Dedifferentiated amniotic fluid mesenchymal stem cell (primary cell): ENCODE data around the gene ULBP2.
"Not testable (repeated sequence)": the region's sequence is repeated elsewhere in the genome, so short reads cannot be mapped to it uniquely, and the experiment has no call there.

Source experiments
- DNase-seq: peaks from one replicate; pipeline ENCODE4 v3.0.0-alpha.2; 2016; ENCODE audit errors: extremely low spot score

Gene ULBP2

DNA sequence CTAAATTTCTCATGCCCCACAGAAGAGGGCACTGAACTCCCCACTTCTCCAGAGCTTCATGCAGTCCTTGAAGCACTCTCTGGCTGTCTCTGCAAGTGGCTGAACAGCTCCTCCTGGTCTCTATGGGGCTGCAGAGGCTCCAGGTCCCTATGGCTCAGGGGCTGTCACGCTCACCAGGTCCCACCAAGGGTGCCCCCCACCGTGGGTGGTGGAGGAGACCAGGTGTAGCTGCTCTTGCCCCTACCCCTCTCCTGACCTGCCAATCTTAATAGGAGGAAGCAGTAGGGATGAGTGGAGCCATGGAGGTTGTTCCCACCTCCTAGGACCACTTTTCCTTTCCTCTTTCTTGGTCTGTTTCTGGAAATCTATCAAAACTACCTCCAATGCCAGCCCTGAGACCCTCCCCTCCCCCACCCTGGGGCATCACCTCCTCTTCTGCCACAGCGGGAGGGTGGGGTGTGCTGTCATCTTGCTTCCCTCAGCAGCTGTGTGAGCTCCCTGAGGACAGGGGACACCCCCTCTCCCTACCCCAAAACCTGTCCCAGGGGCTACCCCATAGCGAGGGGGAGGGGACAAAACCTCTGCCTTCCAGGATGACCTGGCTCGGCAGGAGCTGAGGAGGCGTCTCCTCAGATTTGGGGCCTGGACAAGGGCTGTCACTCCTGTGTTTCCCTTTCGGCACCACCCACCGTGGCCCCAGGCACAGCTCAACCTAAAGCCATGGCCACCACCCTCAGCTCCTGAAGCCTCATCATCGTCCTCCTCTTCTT is 31.9 kb upstream of the ULBP2 start:
- no peak for DNase-seq

GRCh38 chr6:149910721-149911151 is 31.1 kb upstream of the ULBP2 start:
- DNase-seq, result no peak

GRCh38 chr6:149912680-149913079 is 29.1 kb upstream of the ULBP2 start:
- DNase-seq, result not testable (repeated sequence)

DNA sequence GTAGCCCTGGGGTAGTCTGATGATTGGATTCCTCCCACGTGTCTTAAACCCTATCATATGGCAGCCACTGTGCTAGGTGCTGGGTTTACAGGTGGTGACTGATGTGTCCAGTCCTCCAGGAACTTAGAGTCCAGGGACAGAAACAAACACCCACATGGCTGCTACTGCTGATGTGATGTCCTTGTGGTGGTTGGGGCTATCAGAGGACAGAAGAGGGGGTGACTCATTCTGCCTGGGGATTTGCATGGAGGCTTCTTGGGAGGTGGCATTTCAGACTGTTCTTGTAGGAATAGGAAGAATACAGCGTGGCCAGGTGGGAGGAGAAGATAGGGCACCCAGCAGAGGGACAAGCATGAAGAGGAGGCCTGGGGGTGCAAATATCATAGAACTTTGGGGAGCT is 28.7 kb upstream of the ULBP2 start:
- no peak for DNase-seq

GRCh38 chr6:149913540-149914240 is 28.1 kb upstream of the ULBP2 start:
- no peak for DNase-seq

DNA sequence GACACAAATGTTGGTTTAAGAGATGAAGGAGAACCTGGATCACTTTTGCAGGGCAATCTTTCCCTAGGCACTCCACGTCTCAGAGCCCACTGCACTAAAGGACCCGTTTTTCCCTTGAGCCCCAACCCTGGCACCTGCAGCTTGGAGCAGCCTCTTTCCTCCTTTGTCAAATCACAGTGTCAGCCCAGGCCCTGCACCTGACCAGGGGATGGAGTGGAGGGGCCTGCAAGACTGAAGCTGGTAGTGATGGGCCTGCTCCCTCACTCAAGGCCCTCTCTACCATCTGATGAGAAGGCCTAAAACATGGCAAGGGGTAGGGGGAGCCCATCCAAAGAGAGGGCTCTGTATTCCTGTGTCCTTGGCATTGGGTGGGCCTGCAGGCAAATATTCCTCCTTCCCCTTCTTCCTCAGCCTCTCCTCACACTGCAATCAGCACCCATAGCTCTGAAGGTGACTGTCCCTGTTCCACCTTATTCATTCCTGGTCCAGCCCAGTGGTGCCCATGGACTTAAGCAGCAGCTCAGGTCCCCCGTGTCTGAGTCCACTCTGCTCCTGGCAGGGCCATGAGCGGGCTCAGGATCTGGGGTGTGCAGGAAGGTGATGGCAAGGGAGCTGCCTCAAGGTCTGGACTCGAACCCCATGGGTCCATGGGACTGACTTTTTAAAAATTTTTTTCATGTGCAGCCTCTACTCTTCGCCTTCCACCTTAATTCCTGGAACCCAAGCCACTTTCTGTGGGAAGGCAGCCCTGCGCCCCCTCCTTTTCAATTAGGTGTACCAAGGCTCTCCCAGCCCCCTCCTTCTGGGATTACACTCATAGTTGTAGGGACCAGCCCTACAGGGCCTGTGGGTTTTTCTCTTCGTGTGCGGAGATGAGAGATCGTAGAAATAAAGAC is 25.6 kb upstream of the ULBP2 start:
- DNase-seq, result no peak

GRCh38 chr6:149917679-149918078 is 24.1 kb upstream of the ULBP2 start:
- DNase-seq, result no peak

DNA sequence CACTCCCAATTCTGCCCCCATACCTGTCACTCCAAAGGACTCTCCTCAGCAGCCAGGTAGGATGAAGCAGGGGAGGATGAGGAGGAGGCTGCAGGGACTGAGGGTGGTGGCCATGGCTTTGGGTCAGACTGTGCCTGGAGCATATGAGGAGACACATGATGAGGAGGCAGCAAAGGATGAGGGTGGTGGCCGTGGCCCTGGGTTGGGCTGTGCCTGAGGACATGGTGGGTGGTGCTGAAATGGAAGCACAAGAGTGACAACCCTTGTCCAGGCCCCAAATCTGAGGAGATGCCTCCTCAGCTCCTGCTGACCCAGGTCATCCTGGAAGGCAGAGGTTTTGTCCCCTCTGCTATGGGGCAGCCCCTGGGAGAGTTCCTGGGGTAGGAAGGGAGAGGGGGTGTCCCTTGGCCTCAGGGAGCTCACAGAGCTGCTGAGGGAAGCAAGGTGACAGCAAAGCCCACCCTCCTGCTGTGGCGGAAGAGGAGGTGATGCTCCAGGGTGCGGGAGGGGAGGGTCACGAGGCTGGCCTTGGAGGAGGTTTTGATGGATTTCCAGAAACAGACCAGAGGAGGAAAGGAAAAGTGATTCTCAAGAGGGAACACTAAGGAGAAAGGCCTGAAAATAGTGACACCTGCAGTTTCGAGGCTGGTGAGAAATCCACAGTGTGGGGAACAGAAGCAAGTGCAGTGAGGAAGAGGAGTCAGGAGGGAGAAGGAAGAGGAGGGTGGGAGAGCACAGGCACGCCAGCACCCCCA is 23.5 kb upstream of the ULBP2 start:
- no peak for DNase-seq

- not testable (repeated sequence) for DNase-seq
Measured at GRCh38 chr6:149919126-149919833, 22.5 kb upstream of the ULBP2 start.

- DNase-seq, result no peak
Measured at GRCh38 chr6:149919834-149920225, 22.0 kb upstream of the ULBP2 start.

DNA sequence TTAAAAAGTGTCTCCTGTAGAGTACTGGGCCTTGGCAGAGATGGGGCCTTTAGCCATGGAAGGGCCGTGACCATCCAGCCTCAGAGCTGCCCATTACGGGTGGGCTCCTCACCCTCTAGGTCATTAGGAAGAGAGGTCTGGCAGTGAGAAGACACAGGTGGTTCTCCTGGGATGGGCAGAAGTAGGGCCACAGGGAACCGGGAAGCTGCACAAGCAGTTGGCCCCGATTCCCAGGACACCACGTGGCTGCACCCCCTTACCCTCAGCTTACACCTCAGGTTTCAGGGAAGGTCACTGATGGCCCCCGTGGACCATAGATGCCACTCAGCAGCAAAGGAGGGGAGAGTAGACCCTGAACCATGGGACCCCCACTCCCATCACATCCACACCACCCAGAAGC is 20.5 kb upstream of the ULBP2 start:
- DNase-seq, result no peak

- not testable (repeated sequence) for DNase-seq
Measured at GRCh38 chr6:149922091-149922490, 19.7 kb upstream of the ULBP2 start.

- DNase-seq, result peak; percentile 70
Measured at GRCh38 chr6:149922642-149923326, 19.0 kb upstream of the ULBP2 start, which contains the start of gene RAET1G. Gene RAET1G (minus strand): TSS chr6:149923121. CDS start chr6:149923010, 111 bp downstream.

GRCh38 chr6:149923327-149923986 is 18.4 kb upstream of the ULBP2 start:
- no peak for DNase-seq

DNA sequence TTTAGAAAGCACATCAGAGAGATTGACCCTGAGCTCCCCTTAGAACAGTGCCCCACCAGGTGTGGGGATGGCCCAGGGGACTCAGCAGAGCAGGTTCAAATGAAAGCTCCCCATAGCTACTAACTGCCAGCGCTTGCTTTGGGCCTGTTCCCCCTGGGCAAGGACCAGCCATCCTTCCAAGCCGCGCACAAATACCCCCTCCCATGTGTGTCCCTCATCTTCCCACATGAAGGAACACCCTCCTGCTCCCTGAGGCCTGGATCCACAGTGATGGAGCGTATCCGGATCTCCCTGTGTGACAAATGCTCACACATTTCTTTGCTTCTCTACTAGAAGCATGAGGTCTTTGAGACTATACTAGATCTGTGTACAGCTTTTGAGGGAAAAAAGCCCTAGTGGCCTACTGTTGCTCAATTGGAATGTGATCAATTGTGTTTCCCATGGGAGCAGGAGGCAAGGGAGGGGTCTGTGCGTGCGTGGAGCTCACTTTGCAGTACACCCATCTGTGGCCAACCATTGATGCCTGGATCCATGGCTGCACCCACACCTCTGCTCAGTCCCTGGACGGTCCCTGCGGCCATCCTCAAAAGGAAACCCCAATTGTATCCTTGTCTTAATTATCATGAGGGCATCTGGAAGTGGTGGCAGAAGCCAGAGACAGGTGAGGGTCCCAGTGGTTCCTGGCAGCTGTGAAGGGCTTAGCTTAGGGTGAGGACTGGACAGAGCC is 17.4 kb upstream of the ULBP2 start:
- DNase-seq, result no peak

DNA sequence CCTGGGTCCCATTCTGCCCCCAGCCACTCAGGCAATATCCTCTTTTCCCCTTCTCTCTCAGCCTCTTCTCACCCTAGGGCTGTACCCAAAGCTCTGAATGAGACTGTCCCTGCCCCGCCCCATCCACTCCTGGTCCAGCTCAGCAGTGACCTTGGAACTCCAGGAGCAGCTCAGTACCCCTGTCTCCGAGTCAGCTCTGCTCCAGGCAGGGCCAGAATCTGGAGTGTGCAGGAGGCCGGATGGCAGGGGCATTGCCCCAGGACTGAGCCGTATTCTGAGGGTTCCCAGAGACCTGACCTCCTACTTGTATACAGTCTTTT is 16.9 kb upstream of the ULBP2 start:
- DNase-seq, result no peak

GRCh38 chr6:149925253-149925973 is 16.4 kb upstream of the ULBP2 start:
- no peak for DNase-seq

DNA sequence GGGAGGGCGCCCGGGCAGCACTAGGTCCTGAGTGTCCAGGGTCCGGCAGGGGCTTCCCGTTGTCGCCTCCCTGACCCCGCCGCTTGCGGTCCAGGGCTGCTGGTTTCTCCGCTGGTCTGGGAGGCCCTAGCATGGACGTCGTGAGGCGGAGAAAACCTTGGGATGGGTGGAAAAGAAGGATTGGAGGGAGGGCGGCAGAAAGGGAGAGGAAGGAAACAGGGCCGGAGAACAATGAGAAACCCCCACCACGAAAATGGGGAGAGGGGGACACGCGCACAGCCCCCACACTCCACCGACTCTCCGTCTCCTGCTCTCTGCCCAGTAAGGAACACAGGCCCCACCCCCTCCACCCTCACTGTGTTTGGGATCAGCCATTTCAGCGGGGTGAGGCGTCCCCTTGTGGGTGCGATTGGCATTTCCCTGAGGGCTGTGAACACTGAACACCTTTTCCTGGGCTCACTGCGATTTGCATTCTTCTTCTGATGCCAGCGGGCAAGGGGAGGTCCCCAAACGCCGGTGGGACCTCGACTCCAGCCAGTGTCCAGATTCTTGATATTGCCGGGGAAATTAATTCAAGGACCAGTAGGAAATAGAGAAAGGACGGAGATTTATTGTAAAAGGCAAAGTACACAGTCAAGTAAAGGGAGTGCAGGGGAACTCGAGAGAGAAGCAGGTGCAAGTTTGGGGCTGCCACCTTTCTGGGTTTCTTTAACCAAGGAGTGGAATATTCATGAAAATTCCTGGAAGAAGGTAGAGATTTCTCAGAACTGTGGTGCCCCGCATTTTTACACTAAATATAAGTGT is 15.6 kb upstream of the ULBP2 start:
- DNase-seq, result peak; percentile 84
